GM13976 (cell line): ENCODE data around the gene CARD10.
A peak's percentile ranks its signal among the peaks of the same experiment; 100 is the strongest.

ENCODE experiments used
- DNase-seq: peaks from one replicate; pipeline ENCODE4 v3.0.0; 2012; ENCODE audit warnings: low spot score
- in situ Hi-C: fragments of 300-500 bp; cut with MboI; formaldehyde crosslinking; loops from one replicate; pipeline ENCODE4 v1.12.0; 2022; ENCODE audit warnings: low sequenced_read_pairs, mixed read lengths, inconsistent platforms; ENCODE audit not compliant: unreplicated experiment
- TF ChIP-seq, protein P1 (sequence below): IDR thresholded peaks from 2 replicates; pipeline ENCODE4 v1.5.1; 2012; ENCODE audit warnings: borderline replicate concordance, mild to moderate bottlenecking; ENCODE audit not compliant: insufficient read depth; ENCODE audit errors: extremely low read depth, missing control alignments, control extremely low read depth

Gene CARD10

DNA sequence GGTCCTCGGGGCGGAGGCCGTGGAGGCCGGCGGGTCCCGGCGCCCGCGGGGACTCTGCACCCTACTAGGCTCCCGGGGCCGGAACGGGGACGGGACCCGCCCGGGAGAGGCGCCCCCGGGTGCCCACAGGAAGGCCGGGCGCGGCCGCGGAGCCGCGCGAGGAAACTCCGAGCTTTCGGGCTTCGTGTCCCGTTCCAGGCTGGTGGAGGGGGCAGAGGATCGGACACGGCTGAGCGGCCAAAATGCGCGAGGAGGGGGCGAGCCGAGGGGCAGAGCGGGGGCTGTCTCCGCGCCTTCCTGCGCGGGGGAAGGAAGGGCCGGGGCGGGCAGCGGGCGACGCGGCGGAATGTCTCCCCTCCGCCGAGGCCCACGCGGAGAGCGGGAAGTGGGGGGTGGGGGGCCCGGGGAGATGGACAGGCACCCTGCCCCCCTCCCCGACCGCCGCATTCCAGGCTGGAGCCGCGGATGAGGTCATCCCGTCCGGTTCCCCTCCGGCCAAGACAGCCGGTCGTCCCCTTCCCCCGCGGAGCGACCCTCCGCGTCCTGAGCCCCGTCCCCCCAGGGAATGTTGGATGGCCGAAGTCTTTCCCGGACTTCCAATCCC is 41.5 kb upstream of the CARD10 start:
- DNase-seq, result peak; percentile 35
- in situ Hi-C loops, result no loop called here
- TF ChIP-seq, protein P1, sequence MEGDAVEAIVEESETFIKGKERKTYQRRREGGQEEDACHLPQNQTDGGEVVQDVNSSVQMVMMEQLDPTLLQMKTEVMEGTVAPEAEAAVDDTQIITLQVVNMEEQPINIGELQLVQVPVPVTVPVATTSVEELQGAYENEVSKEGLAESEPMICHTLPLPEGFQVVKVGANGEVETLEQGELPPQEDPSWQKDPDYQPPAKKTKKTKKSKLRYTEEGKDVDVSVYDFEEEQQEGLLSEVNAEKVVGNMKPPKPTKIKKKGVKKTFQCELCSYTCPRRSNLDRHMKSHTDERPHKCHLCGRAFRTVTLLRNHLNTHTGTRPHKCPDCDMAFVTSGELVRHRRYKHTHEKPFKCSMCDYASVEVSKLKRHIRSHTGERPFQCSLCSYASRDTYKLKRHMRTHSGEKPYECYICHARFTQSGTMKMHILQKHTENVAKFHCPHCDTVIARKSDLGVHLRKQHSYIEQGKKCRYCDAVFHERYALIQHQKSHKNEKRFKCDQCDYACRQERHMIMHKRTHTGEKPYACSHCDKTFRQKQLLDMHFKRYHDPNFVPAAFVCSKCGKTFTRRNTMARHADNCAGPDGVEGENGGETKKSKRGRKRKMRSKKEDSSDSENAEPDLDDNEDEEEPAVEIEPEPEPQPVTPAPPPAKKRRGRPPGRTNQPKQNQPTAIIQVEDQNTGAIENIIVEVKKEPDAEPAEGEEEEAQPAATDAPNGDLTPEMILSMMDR, result no peak

- in situ Hi-C loops, result no loop called here
- DNase-seq, result no peak
- TF ChIP-seq, protein P1, result no peak
These were observed 40.8 kb upstream of the CARD10 start, which contains the start of gene CDC42EP1 for GRCh38 chr22:37559901-37560607. Gene CDC42EP1 (plus strand): TSS chr22:37560480. CDS start chr22:37566350, 5,870 bp downstream.

DNA sequence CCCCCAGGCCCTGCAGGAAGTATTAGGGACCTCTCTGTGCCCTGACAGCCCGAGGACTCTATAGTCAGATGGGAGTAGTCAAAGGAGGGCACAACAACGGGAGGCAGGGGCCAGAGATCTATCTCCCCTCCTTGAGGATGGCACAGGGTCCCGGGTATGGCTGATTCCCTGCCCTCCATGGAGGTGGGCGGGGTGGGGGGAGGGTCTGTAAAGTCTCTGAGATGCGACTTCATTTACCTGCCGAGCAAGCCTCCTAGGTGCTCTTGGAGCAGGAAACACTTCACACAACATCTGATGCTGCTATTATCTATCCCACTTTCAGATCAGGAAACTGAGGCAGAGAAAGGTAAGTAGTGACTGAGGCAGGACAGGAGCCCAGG is 40.3 kb upstream of the CARD10 start:
- in situ Hi-C loops, result no loop called here
- DNase-seq, result no peak
- TF ChIP-seq, protein P1, result no peak

DNA sequence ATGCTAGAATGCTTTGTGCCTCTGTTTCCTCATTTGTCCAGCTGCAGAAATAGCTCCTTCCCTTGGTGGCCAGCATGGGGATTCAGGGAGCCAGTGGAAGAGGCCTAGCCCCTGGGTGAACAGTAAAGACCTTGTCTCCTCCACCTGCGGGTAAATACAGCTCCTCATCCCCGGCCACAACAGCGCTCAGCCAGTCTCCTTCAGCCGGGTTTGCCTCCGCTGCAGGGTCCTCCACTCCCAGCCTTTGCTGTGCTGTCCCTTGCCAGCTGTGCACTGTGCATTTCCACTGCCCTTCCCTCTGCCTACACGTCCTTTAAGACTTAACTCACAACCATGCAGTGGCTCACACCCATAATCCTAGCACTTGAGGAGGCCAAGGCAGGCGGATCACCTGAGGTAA is 39.6 kb upstream of the CARD10 start:
- in situ Hi-C loops, result no loop called here
- TF ChIP-seq, protein P1, result no peak
- DNase-seq, result no peak

DNA sequence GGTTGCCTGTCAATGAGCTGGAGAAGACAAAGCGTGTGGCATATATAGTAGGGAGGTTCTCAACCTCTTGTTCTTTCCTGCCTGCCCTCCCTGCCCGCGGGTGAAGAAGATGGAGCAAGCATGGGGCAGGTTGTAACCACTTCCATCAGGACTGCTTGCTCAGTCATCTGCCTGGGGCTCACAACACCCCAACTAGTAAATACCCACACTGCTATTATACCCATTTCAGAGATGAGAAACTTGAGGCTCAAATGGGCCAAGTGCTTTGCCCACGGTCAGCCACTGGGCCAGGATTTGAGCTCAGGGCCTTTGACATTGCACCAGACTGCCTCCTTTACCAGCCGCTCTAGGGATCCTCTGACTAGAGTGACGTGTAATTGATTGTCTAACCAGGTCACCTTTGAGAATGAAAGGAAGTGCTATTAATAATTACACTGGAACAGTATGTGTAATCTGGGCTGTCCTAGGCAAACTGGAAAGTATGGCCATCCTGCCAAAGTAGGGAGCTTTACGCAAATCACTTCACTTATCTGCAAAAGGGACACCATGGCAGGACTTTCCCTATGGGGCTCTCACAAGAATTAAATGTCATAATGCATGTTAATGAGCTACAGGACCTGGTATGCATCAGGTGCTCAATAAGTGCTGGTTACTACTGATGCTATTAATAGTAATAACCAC is 38.2 kb upstream of the CARD10 start:
- TF ChIP-seq, protein P1, result no peak
- in situ Hi-C loops, result no loop called here
- no peak for DNase-seq

DNA sequence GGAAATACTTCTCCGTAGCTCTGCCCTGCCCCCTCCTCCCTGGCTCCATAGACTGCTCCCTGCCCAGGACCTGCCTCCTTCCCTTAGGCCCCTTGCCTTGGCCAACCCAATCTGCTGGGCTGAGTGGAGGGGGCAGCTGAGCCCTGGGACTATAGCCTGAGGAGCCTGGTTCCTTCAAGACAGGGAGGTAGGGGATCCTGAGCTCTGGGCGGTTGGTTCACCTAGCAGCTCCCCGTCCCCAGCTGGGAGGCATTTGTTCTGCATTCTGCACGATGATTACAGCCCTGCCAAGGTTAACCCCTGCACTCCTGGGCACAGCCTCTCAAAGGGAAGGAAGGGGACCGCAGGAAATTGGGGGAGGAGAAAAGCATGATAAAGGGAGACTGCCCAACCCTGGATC is 37.5 kb upstream of the CARD10 start:
- no peak for DNase-seq
- in situ Hi-C loops, result no loop called here
- TF ChIP-seq, protein P1, result no peak
